Measurements from ENCODE around the gene CCDC200. TPM values are rescaled to one million over a fixed set of nuclear protein-coding genes. Genes with fewer than 3 reads are reported as not detected.

The CCDC200 gene
- total and polyA plus RNA-seq, 2 of the 13 experiments (the other 11 are each of a cell fraction or from before 2014, with no cell fraction given) = not detected

- TF ChIP-seq, protein P1, sequence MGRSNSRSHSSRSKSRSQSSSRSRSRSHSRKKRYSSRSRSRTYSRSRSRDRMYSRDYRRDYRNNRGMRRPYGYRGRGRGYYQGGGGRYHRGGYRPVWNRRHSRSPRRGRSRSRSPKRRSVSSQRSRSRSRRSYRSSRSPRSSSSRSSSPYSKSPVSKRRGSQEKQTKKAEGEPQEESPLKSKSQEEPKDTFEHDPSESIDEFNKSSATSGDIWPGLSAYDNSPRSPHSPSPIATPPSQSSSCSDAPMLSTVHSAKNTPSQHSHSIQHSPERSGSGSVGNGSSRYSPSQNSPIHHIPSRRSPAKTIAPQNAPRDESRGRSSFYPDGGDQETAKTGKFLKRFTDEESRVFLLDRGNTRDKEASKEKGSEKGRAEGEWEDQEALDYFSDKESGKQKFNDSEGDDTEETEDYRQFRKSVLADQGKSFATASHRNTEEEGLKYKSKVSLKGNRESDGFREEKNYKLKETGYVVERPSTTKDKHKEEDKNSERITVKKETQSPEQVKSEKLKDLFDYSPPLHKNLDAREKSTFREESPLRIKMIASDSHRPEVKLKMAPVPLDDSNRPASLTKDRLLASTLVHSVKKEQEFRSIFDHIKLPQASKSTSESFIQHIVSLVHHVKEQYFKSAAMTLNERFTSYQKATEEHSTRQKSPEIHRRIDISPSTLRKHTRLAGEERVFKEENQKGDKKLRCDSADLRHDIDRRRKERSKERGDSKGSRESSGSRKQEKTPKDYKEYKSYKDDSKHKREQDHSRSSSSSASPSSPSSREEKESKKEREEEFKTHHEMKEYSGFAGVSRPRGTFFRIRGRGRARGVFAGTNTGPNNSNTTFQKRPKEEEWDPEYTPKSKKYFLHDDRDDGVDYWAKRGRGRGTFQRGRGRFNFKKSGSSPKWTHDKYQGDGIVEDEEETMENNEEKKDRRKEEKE (IDR thresholded peaks at IDR 0.05) = no peak
- TF ChIP-seq NPAS2 (CRISPR knock-in tag; IDR thresholded peaks at IDR 0.05; ENCODE audit: borderline replicate concordance) (no peak), NR0B2 (CRISPR knock-in tag; IDR thresholded peaks at IDR 0.05) (peak; percentile 73; the same call in 1 of the 2 replicates), HOMEZ (CRISPR knock-in tag; IDR thresholded peaks at IDR 0.05; ENCODE audit: low read depth) (peak; percentile 72), ZBTB44 (CRISPR knock-in tag; IDR thresholded peaks at IDR 0.05) (0 out of 2 replicates have a peak, but pooled peaks have one; percentile 61), STAT5B (CRISPR knock-in tag; IDR thresholded peaks at IDR 0.05) (peak; percentile 54; the same call in 1 of the 2 replicates), CBX1 (IDR thresholded peaks at IDR 0.05; ENCODE audit: low read depth) (peak; percentile 59), REL (CRISPR knock-in tag; conservative IDR thresholded peaks at IDR 0.05) (peak; percentile 87), XBP1 (CRISPR knock-in tag; IDR thresholded peaks at IDR 0.05) (peak; percentile 26; the same call in 1 of the 2 replicates), MAF1 (CRISPR knock-in tag; IDR thresholded peaks at IDR 0.05; ENCODE audit: borderline replicate concordance) (no peak), MLLT10 (CRISPR knock-in tag; IDR thresholded peaks at IDR 0.05) (no peak), SOX13 (IDR thresholded peaks at IDR 0.05) (0 out of 2 replicates have a peak, but pooled peaks have one; percentile 19), SOX13 (CRISPR knock-in tag; conservative IDR thresholded peaks at IDR 0.05 in 1 of 2, IDR thresholded peaks at IDR 0.05 in 1 of 2) (peak in 1 of 2 experiments; percentile 81; a peak in 2 of 4 replicates), ZNF446 (CRISPR knock-in tag; IDR thresholded peaks at IDR 0.05) (peak; percentile 78; the same call in 1 of the 2 replicates), NFE2 (CRISPR knock-in tag; IDR thresholded peaks at IDR 0.05) (no peak)
- TF ChIP-seq, protein P2, sequence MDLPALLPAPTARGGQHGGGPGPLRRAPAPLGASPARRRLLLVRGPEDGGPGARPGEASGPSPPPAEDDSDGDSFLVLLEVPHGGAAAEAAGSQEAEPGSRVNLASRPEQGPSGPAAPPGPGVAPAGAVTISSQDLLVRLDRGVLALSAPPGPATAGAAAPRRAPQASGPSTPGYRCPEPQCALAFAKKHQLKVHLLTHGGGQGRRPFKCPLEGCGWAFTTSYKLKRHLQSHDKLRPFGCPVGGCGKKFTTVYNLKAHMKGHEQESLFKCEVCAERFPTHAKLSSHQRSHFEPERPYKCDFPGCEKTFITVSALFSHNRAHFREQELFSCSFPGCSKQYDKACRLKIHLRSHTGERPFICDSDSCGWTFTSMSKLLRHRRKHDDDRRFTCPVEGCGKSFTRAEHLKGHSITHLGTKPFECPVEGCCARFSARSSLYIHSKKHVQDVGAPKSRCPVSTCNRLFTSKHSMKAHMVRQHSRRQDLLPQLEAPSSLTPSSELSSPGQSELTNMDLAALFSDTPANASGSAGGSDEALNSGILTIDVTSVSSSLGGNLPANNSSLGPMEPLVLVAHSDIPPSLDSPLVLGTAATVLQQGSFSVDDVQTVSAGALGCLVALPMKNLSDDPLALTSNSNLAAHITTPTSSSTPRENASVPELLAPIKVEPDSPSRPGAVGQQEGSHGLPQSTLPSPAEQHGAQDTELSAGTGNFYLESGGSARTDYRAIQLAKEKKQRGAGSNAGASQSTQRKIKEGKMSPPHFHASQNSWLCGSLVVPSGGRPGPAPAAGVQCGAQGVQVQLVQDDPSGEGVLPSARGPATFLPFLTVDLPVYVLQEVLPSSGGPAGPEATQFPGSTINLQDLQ (CRISPR knock-in tag; IDR thresholded peaks at IDR 0.05) = no peak
These were observed 11.4 kb downstream of the CCDC200 start (continued) for GRCh38 chr17:43216762-43217613.

Data from HepG2 (cell line).